Urinary bladder (tissue), 4 donors: ENCODE data around the gene LHPP. TPM values are rescaled to one million over a fixed set of nuclear protein-coding genes. Genes with fewer than 3 reads are reported as not detected.
A peak's percentile ranks its signal among the peaks of the same experiment; 100 is the strongest.

ENCODE experiments used
- DNase-seq: peaks from one replicate; pipeline ENCODE4 v3.0.0-alpha.2; 2015; ENCODE audit errors: extremely low spot score
- H3K27ac ChIP-seq: one replicate; pipeline ENCODE4 v1.5.1; 2013; ENCODE audit warnings: low read depth, mild to moderate bottlenecking, moderate library complexity
- H3K36me3 ChIP-seq: one replicate; pipeline ENCODE4 v1.6.1; 2013; ENCODE audit warnings: mild to moderate bottlenecking, moderate library complexity; ENCODE audit not compliant: insufficient read depth
- H3K4me1 ChIP-seq: one replicate; pipeline ENCODE4 v1.6.1; 2013; ENCODE audit warnings: mild to moderate bottlenecking, moderate library complexity; ENCODE audit not compliant: insufficient read depth
- H3K4me3 ChIP-seq: one replicate; pipeline ENCODE4 v1.5.1; 2013; ENCODE audit warnings: low read depth, low read length
- WGBS: extraction: QIAGEN DNeasy Blood & Tissue Kit; methylation state at CpG from one replicate; pipeline ENCODE4 v1.1.7; 2013; 5-methylcytosine and 5-hydroxymethylcytosine counted together
- polyA plus RNA-seq: library from polyadenylated mRNA; stranded (reverse); fragments of 200-250 nt; gene quantifications from one replicate; pipeline ENCODE4 v1.2.3, GENCODE V29; 2013
- total RNA-seq: library from RNA; depleted of rRNA; stranded (reverse); fragments of >200 nt; gene quantifications from one replicate; pipeline ENCODE4 v1.2.3, GENCODE V29; 2014
- donor health status: healthy with polysubstance abuse.
- donor health status: healthy.

Gene LHPP
- total and polyA plus RNA-seq, 2 donors: 6.6 to 15.8 TPM

- WGBS: 90% methylated on average over 20 of the region's 20 CpGs
- no peak for DNase-seq
- no peak overlapping the region for H3K27ac ChIP-seq
Measured at GRCh38 chr10:124520558-124521428, 59.2 kb downstream of the LHPP start.

GRCh38 chr10:124521429-124521871, 59.8 kb downstream of the LHPP start:
- Histone ChIP-seq H3K4me1 (no peaks in the 10 kb centered on the region), H3K4me3 (no peak overlapping the region), H3K27ac (no peak overlapping the region), H3K36me3 (no peaks in the 10 kb centered on the region)
- WGBS: 94% methylated on average over 13 of the region's 13 CpGs
- no peak for DNase-seq

More at GRCh38 chr10:124520558-124521428, 59.2 kb downstream of the LHPP start:
- H3K4me3 ChIP-seq: no peak overlapping the region
- H3K36me3 ChIP-seq: no peaks in the 10 kb centered on the region
- no peaks in the 10 kb centered on the region for H3K4me1 ChIP-seq

- Histone ChIP-seq H3K4me1 (no peaks in the 10 kb centered on the region), H3K36me3 (no peaks in the 10 kb centered on the region), H3K27ac (no peak overlapping the region), H3K4me3 (no peak overlapping the region)
- DNase-seq: no peak
- WGBS: 88% methylated on average over 13 of the region's 13 CpGs
Measured at GRCh38 chr10:124522131-124522932, 60.7 kb downstream of the LHPP start.

- WGBS: 47% methylated on average over 31 of the region's 31 CpGs
- no peaks in the 10 kb centered on the region for H3K4me1 ChIP-seq
- no peak for DNase-seq
- H3K4me3 ChIP-seq: peak overlapping the region; percentile 10
- no peaks in the 10 kb centered on the region for H3K36me3 ChIP-seq
- no peak overlapping the region for H3K27ac ChIP-seq
Measured at GRCh38 chr10:124522933-124523871, 61.6 kb downstream of the LHPP start.

GRCh38 chr10:124523901-124524300, 62.3 kb downstream of the LHPP start:
- no peak for DNase-seq
- Histone ChIP-seq H3K4me1 (no peaks in the 10 kb centered on the region), H3K4me3 (no peak overlapping the region), H3K36me3 (no peaks in the 10 kb centered on the region), H3K27ac (no peak overlapping the region)
- WGBS: 79% methylated on average over 5 of the region's 5 CpGs

- 52% methylated on average over 23 of the region's 23 CpGs for WGBS
- Histone ChIP-seq H3K4me1 (no peaks in the 10 kb centered on the region), H3K4me3 (no peak overlapping the region), H3K36me3 (no peaks in the 10 kb centered on the region), H3K27ac (no peak overlapping the region)
- no peak for DNase-seq
Measured at GRCh38 chr10:124524991-124525653, 63.5 kb downstream of the LHPP start.

- WGBS: 91% methylated on average over 20 of the region's 20 CpGs
- Histone ChIP-seq H3K4me1 (no peaks in the 10 kb centered on the region), H3K27ac (no peak overlapping the region), H3K4me3 (no peak overlapping the region), H3K36me3 (no peaks in the 10 kb centered on the region)
- no peak for DNase-seq
Measured at GRCh38 chr10:124525751-124526600, 64.4 kb downstream of the LHPP start.

GRCh38 chr10:124526621-124527267, 65.1 kb downstream of the LHPP start:
- no peak for DNase-seq
- Histone ChIP-seq H3K4me3 (no peak overlapping the region), H3K4me1 (no peaks in the 10 kb centered on the region), H3K36me3 (no peaks in the 10 kb centered on the region), H3K27ac (no peak overlapping the region)
- 87% methylated on average over 17 of the region's 17 CpGs for WGBS

- DNase-seq: no peak
- Histone ChIP-seq H3K4me3 (no peak overlapping the region), H3K4me1 (no peaks in the 10 kb centered on the region), H3K27ac (no peak overlapping the region), H3K36me3 (no peaks in the 10 kb centered on the region)
- 84% methylated on average over 11 of the region's 11 CpGs for WGBS
Measured at GRCh38 chr10:124527874-124528395, 66.3 kb downstream of the LHPP start.

GRCh38 chr10:124529661-124530214, 68.1 kb downstream of the LHPP start:
- no peak for DNase-seq
- no peaks in the 10 kb centered on the region for H3K4me1 ChIP-seq
- 53% methylated on average over 17 of the region's 17 CpGs for WGBS
- H3K36me3 ChIP-seq: no peaks in the 10 kb centered on the region
- H3K4me3 ChIP-seq: no peak overlapping the region
- H3K27ac ChIP-seq: no peak overlapping the region

GRCh38 chr10:124530215-124530665, 68.6 kb downstream of the LHPP start:
- Histone ChIP-seq H3K36me3 (no peaks in the 10 kb centered on the region), H3K27ac (no peak overlapping the region), H3K4me1 (no peaks in the 10 kb centered on the region), H3K4me3 (no peak overlapping the region)
- WGBS: 14% methylated on average over 18 of the region's 18 CpGs
- peak; percentile 48 for DNase-seq
